Measurements from ENCODE around the gene STX10.

DNA sequence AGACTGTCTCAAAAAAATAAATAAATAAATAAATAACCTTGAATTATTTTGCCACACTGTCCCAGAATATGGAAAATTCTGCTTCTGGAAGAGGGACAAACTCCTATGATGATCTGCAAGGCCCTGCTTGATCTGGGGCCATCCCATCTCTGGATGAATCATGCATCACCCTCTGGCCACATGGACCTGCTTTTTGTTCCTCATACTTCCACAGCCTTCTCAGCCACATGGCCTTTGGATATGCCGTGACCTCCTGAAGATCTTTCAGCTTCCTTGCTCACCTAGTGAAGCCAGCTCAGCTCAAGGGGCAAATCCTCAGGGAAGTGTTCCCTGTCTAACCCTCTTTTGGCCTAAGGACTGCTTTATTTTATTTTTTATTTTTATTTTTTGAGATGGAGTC lies 10.4 kb upstream of the STX10 start:
- TF ChIP-seq, protein P1, sequence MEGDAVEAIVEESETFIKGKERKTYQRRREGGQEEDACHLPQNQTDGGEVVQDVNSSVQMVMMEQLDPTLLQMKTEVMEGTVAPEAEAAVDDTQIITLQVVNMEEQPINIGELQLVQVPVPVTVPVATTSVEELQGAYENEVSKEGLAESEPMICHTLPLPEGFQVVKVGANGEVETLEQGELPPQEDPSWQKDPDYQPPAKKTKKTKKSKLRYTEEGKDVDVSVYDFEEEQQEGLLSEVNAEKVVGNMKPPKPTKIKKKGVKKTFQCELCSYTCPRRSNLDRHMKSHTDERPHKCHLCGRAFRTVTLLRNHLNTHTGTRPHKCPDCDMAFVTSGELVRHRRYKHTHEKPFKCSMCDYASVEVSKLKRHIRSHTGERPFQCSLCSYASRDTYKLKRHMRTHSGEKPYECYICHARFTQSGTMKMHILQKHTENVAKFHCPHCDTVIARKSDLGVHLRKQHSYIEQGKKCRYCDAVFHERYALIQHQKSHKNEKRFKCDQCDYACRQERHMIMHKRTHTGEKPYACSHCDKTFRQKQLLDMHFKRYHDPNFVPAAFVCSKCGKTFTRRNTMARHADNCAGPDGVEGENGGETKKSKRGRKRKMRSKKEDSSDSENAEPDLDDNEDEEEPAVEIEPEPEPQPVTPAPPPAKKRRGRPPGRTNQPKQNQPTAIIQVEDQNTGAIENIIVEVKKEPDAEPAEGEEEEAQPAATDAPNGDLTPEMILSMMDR (IDR thresholded peaks at IDR 0.05): no peak
- no peak for TF ChIP-seq POLR2A (IDR thresholded peaks at IDR 0.05)

Measured in adrenal gland (tissue), 5 donors.